GM12878 (cell line): Measurements from ENCODE around the gene UBE2Q2. TPM values are rescaled to one million over a fixed set of nuclear protein-coding genes. Genes with fewer than 3 reads are reported as not detected.

Experiments
- ATAC-seq: fragments of 200-7000 bp; cut with Tn5 transposase; 3 replicates; pipeline ENCODE4 v1.9.1; 2020; ENCODE audit warnings: mild to moderate bottlenecking, moderate library complexity
- BruUV-seq: library from RNA; stranded (reverse); fragments of 400-500 nt; replicated peaks from 2 replicates; lab custom pipeline; 2021; lab: Mats Ljungman, UMichigan
- CTCF ChIA-PET: fragments of 300-600 bp; sonication (Branson Sonifier 250); formaldehyde crosslinking; extraction: SDS; loops from one replicate; lab custom pipeline; 2021; ENCODE audit warnings: inconsistent platforms; lab: Yijun Ruan, JAX
- POLR2A ChIA-PET: fragments of 350-600 bp; formaldehyde crosslinking; extraction: SDS; loops from one replicate; lab custom pipeline; 2021; ENCODE audit warnings: inconsistent platforms; lab: Charles Lee
- RAD21 ChIA-PET: fragments of 300-600 bp; sonication (Branson Sonifier 250); formaldehyde crosslinking; loops from one replicate; lab custom pipeline; 2023; ENCODE audit warnings: antibody characterized with exemption; ENCODE audit not compliant: unreplicated experiment; lab: Charles Lee
- SMC1A ChIA-PET: fragments of 300-600 bp; sonication (Branson Sonifier 250); formaldehyde crosslinking; loops from one replicate; lab custom pipeline; 2023; ENCODE audit not compliant: unreplicated experiment, uncharacterized antibody; lab: Charles Lee
- DNase-seq: peaks from one replicate; pipeline ENCODE4 v3.0.0-alpha.2; 2011; ENCODE audit warnings: low read depth, low spot score
- FAIRE-seq: peaks from 3 replicates; lab custom pipeline; 2011; peaks lifted over from hg19 to GRCh38; lab: Jason Lieb, UNC
- H2AFZ ChIP-seq: 2 replicates; pipeline ENCODE4 v1.6.0; 2011; ENCODE audit warnings: low read depth, low read length, control low read depth; ENCODE audit not compliant: control insufficient read depth
- H3K27ac ChIP-seq: 2 replicates; pipeline ENCODE4 v1.5.1; 2011; ENCODE audit warnings: control low read depth; ENCODE audit not compliant: control insufficient read depth, insufficient read depth
- H3K27me3 ChIP-seq, 2 experiments: replicated peaks in 1 of 2; 2 replicates each; pipeline versions ENCODE4 v1.6.0 to v1.6.1; 2011; ENCODE audit warnings: low read length in 1 of 2; ENCODE audit not compliant: control insufficient read depth in 2 of 2, insufficient read depth in 2 of 2
- H3K36me3 ChIP-seq, 2 experiments: 2 replicates each; pipeline ENCODE4 v1.5.1; 2011; ENCODE audit warnings: low read length in 1 of 2; ENCODE audit not compliant: control insufficient read depth in 2 of 2, insufficient read depth in 2 of 2
- H3K4me1 ChIP-seq: 2 replicates; pipeline ENCODE4 v1.6.1; 2011; ENCODE audit warnings: mild to moderate bottlenecking, low read length, moderate library complexity, mixed read lengths; ENCODE audit not compliant: control insufficient read depth, insufficient read depth
- H3K4me2 ChIP-seq: 2 replicates; pipeline ENCODE4 v1.6.0; 2011; ENCODE audit warnings: control low read depth; ENCODE audit not compliant: control insufficient read depth, insufficient read depth
- H3K4me3 ChIP-seq: fragments of 200-600 bp; sonication (generic); 2 replicates; pipeline ENCODE4 v1.5.1; 2016
- H3K79me2 ChIP-seq: 2 replicates; pipeline ENCODE4 v1.6.0; 2011; ENCODE audit warnings: low read length; ENCODE audit not compliant: control insufficient read depth, insufficient read depth
- H3K9ac ChIP-seq: 2 replicates; pipeline ENCODE4 v1.8.0; 2011; ENCODE audit warnings: low read length, control low read depth, mixed read lengths; ENCODE audit not compliant: control insufficient read depth, insufficient read depth
- H3K9me3 ChIP-seq: replicated peaks from 3 replicates; pipeline ENCODE4 v1.5.1; 2011; ENCODE audit warnings: mild to moderate bottlenecking, low read length; ENCODE audit not compliant: control insufficient read depth, insufficient read depth
- H4K20me1 ChIP-seq: 2 replicates; pipeline ENCODE4 v1.6.0; 2011; ENCODE audit not compliant: control insufficient read depth, insufficient read depth
- BCL11A ChIP-seq: IDR thresholded peaks from 2 replicates; pipeline ENCODE4 v1.6.1; 2011; ENCODE audit warnings: low read depth, low read length
- CREM ChIP-seq: IDR thresholded peaks from 2 replicates; pipeline ENCODE4 v1.6.1; 2014; ENCODE audit warnings: antibody characterized with exemption, low read depth
- EP300 ChIP-seq, 2 experiments: fragments of 150-350 bp in 1 of 2; IDR thresholded peaks; 2 replicates each; pipeline ENCODE4 v1.6.1; 2011 to 2012; ENCODE audit warnings: low read depth in 2 of 2, low read length in 2 of 2, borderline replicate concordance in 1 of 2, improper control_type of control experiment in 1 of 2, inconsistent platforms in 1 of 2; ENCODE audit not compliant: control insufficient read depth in 1 of 2
- ETV6 ChIP-seq, 2 experiments: fragments of 450-650 bp in 1 of 2; IDR thresholded peaks in 1 of 2; conservative IDR thresholded peaks in 1 of 2; 2 replicates each; pipeline ENCODE4 v1.6.1; 2014; ENCODE audit warnings: antibody characterized with exemption in 1 of 2, borderline replicate concordance in 1 of 2, low read depth in 1 of 2, mild to moderate bottlenecking in 1 of 2, moderate library complexity in 1 of 2
- FOS ChIP-seq: IDR thresholded peaks from 3 replicates; pipeline ENCODE4 v1.6.1; 2011; ENCODE audit warnings: borderline replicate concordance; ENCODE audit not compliant: insufficient read length; ENCODE audit errors: extremely low read depth
- HDAC6 ChIP-seq: fragments of 200-600 bp; sonication (generic); IDR thresholded peaks from one replicate; pipeline ENCODE4 v1.8.0; 2017; ENCODE audit warnings: antibody characterized with exemption; ENCODE audit not compliant: unreplicated experiment
- JUND ChIP-seq: IDR thresholded peaks from 2 replicates; pipeline ENCODE4 v1.6.1; 2012; ENCODE audit warnings: low read depth, mild to moderate bottlenecking, low read length, improper control_type of control experiment, moderate library complexity
- NRF1 ChIP-seq: conservative IDR thresholded peaks from 2 replicates; pipeline ENCODE4 v1.6.1; 2011; ENCODE audit warnings: mild to moderate bottlenecking, low read depth, low read length, improper control_type of control experiment
- RBBP5 ChIP-seq: fragments of 200-600 bp; sonication (generic); conservative IDR thresholded peaks from 2 replicates; pipeline ENCODE4 v1.6.1; 2016
- RUNX3 ChIP-seq: IDR thresholded peaks from 2 replicates; pipeline ENCODE4 v1.6.1; 2012; ENCODE audit warnings: low read length, inconsistent platforms
- SP1 ChIP-seq: IDR thresholded peaks from one replicate; pipeline ENCODE4 v1.6.1; 2011; ENCODE audit warnings: low read depth, low read length
- SPI1 ChIP-seq: IDR thresholded peaks from 2 replicates; pipeline ENCODE4 v1.6.1; 2011; ENCODE audit warnings: low read depth, mild to moderate bottlenecking, low read length, moderate library complexity, borderline replicate concordance; ENCODE audit not compliant: insufficient read depth
- ZNF24 ChIP-seq: fragments of 450-650 bp; IDR thresholded peaks from 2 replicates; pipeline ENCODE4 v1.6.1; 2017; ENCODE audit warnings: antibody characterized with exemption, mild to moderate bottlenecking
- ZNF592 ChIP-seq: fragments of 450-650 bp; IDR thresholded peaks from 2 replicates; pipeline ENCODE4 v1.6.1; 2017; ENCODE audit warnings: mild to moderate bottlenecking, moderate library complexity
- in situ Hi-C: fragments of 300-500 bp; cut with MboI; formaldehyde crosslinking; loops from 9 replicates; pipeline ENCODE4 v1.14.3; 2018; ENCODE audit warnings: mixed read lengths
- intact Hi-C: fragments of 100-400 bp; cut with micrococcal nuclease; formaldehyde crosslinking; loops from one replicate; pipeline ENCODE4 v1.14.2; 2022; ENCODE audit not compliant: unreplicated experiment
- polyA plus RNA-seq, 11 experiments: library from polyadenylated mRNA; depleted of rRNA in 4 of 11; unstranded in 6 of 11; stranded (reverse) in 5 of 11; fragments of >200 nt; fragmentation: Nextera tagmentation in 4 of 11; fragmentation: Illumina TruSeq in 1 of 11; extraction: Ambion mirVana in 4 of 11; extraction: Trizol in 1 of 11; gene quantifications; 1 replicate in 1 of 11; 2 replicates in 10 of 11; pipeline versions ENCODE4 v1.2.1 to v1.2.3, GENCODE V29; 2011 to 2016; ENCODE audit warnings: inconsistent platforms in 2 of 11, missing spikeins in 2 of 11, low read depth in 1 of 11
- total RNA-seq, 4 experiments: library from RNA; depleted of rRNA in 3 of 4; stranded (reverse); fragments of >200 nt in 3 of 4; fragmentation: Illumina TruSeq in 1 of 4; extraction: Trizol in 1 of 4; gene quantifications; 2 replicates each; pipeline versions ENCODE4 v1.2.1 to v1.2.3, GENCODE V29; 2013 to 2021
- TF ChIP-seq, protein P1 (sequence below): fragments of 450-650 bp; IDR thresholded peaks from 2 replicates; pipeline ENCODE4 v1.6.1; 2017; ENCODE audit warnings: mild to moderate bottlenecking, moderate library complexity

UBE2Q2 gene
- total and polyA plus RNA-seq, 10 of the 15 experiments (the other 5 are each of a cell fraction or from before 2014, with no cell fraction given), result 11.1 to 31.9 (median 21.6) TPM

DNA sequence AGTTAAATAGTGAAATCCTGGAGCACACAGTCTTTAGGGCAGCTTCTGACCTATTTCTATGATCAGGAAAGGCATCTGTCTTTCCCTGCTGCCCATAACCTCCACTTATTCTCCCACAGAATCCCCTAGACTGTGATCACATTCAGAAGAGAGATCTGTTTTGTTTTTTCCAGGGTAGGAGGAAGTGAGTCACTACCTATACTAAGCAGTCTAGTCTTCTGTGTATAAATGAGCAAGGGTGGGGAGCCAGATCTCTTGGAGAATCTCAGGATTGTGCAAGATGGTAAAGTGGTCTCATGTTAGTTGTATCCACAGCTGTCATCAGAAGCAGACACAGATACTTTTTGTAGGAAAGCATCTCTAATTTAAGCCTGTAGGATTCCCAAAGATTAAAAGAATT, 48.6 kb downstream of the UBE2Q2 start:
- Histone ChIP-seq H4K20me1 (no peaks in the 10 kb centered on the region), H3K9me3 (no peaks in the 10 kb centered on the region), H3K27ac (no peak overlapping the region), H3K27me3 (no peaks in the 10 kb centered on the region), H3K79me2 (no peaks in the 10 kb centered on the region)
- BruUV-seq, result no TSS peak
- RAD21 ChIA-PET, result no interaction called here
- TF ChIP-seq SP1 (no peak), ETV6 (conservative IDR thresholded peaks at IDR 0.05 in 1 of 2, IDR thresholded peaks at IDR 0.05 in 1 of 2; ENCODE audit: borderline replicate concordance in 1 of 2, low read depth in 1 of 2) (no peak), SPI1 (no peak), ZNF592 (no peak), RUNX3 (no peak), CREM (no peak), RBBP5 (no peak), NRF1 (no peak), EP300 (IDR thresholded peaks at IDR 0.05; ENCODE audit: borderline replicate concordance in 1 of 2, control insufficient read depth in 1 of 2, low read depth in 2 of 2, low read length in 2 of 2) (no peak), ZNF24 (no peak), BCL11A (no peak), JUND (no peak), FOS (no peak), HDAC6 (no peak)
- TF ChIP-seq, protein P1, sequence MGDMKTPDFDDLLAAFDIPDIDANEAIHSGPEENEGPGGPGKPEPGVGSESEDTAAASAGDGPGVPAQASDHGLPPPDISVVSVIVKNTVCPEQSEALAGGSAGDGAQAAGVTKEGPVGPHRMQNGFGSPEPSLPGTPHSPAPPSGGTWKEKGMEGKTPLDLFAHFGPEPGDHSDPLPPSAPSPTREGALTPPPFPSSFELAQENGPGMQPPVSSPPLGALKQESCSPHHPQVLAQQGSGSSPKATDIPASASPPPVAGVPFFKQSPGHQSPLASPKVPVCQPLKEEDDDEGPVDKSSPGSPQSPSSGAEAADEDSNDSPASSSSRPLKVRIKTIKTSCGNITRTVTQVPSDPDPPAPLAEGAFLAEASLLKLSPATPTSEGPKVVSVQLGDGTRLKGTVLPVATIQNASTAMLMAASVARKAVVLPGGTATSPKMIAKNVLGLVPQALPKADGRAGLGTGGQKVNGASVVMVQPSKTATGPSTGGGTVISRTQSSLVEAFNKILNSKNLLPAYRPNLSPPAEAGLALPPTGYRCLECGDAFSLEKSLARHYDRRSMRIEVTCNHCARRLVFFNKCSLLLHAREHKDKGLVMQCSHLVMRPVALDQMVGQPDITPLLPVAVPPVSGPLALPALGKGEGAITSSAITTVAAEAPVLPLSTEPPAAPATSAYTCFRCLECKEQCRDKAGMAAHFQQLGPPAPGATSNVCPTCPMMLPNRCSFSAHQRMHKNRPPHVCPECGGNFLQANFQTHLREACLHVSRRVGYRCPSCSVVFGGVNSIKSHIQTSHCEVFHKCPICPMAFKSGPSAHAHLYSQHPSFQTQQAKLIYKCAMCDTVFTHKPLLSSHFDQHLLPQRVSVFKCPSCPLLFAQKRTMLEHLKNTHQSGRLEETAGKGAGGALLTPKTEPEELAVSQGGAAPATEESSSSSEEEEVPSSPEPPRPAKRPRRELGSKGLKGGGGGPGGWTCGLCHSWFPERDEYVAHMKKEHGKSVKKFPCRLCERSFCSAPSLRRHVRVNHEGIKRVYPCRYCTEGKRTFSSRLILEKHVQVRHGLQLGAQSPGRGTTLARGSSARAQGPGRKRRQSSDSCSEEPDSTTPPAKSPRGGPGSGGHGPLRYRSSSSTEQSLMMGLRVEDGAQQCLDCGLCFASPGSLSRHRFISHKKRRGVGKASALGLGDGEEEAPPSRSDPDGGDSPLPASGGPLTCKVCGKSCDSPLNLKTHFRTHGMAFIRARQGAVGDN, result no peak
- TF ChIP-seq, all 136 proteins: peak for 0
- Histone ChIP-seq H3K4me1 (no peaks in the 10 kb centered on the region), H3K4me2 (no peak overlapping the region), H2AFZ (no peak overlapping the region), H3K4me3 (no peak overlapping the region), H3K9ac (no peak overlapping the region), H3K36me3 (no peaks in the 10 kb centered on the region; a peak in 3 of 4 replicates)
- POLR2A ChIA-PET, result no interaction called here
- FAIRE-seq (no peak), ATAC-seq (no peak), DNase-seq (no peak)
- SMC1A ChIA-PET, result no interaction called here
- CTCF ChIA-PET, result interaction anchor here (1.6 kb wide), 1 partner anchor 14 kb away, joined by 3 read pairs; no protein-coding TSS in a partner anchor
- intact Hi-C loops (no loop called here), in situ Hi-C loops (no loop called here)
